ENCODE results near the gene UNK. TPM values are rescaled to one million over a fixed set of nuclear protein-coding genes. Genes with fewer than 3 reads are reported as not detected.

Gene UNK
- total RNA-seq, 4 donors from 2014 or later = 27.8 to 68.2 (median 31.9) TPM

DNA sequence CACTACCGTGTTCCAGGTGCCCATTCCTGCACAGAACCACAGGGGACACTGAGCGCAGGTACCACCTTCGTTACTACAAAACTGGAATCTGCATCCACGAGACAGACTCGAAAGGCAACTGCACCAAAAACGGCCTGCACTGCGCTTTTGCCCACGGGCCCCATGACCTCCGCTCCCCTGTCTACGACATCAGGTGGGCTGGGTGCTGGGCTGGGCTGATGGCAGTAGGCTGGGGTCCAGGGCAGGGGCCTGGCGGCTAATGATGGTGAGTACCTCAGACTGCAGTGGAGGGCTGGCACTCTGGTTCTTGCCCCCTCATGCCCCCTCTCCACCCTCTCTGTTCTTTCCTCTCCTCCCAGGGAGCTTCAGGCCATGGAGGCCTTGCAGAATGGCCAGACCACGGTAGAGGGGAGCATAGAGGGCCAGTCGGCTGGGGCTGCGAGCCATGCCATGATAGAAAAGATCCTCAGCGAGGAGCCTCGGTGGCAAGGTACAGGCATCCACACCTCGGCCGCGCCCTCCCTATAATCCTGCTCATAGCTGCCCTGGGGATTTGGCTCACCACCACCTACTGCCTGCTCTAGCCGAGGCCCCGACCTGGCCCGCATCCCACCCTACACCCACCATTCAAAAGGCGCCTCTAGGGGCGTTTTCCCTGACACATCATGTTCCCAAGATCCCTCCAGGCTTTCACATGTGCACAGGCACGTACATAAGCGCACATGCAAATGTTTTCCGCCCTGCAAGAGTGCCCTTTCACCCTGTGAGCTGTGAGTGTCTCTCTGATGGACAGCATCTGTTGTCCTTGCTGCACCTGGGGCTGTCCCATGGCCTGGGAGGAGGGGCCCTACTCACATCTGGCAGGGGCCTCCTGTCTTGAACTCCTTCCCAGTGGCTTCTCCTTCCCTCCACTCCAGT, 27.7 kb downstream of the UNK start:
- no peaks in the 10 kb centered on the region for H3K27me3 ChIP-seq
- DNase-seq (ENCODE audit: low spot score in 2 of 2) = peak; percentile 65 to 72
- no peak overlapping the region for H3K4me3 ChIP-seq
- WGBS = 81% methylated on average over 20 of the region's 27 CpGs
- peaks cover 46% of the 10 kb centered on the region for H3K36me3 ChIP-seq
- peaks cover 62% of the 10 kb centered on the region for H3K4me1 ChIP-seq
- TF ChIP-seq POLR2A (IDR thresholded peaks at IDR 0.05) (no peak), EP300 (IDR thresholded peaks at IDR 0.05) (no peak)
- H3K9me3 ChIP-seq = no peaks in the 10 kb centered on the region
- H3K27ac ChIP-seq = no peak overlapping the region

DNA sequence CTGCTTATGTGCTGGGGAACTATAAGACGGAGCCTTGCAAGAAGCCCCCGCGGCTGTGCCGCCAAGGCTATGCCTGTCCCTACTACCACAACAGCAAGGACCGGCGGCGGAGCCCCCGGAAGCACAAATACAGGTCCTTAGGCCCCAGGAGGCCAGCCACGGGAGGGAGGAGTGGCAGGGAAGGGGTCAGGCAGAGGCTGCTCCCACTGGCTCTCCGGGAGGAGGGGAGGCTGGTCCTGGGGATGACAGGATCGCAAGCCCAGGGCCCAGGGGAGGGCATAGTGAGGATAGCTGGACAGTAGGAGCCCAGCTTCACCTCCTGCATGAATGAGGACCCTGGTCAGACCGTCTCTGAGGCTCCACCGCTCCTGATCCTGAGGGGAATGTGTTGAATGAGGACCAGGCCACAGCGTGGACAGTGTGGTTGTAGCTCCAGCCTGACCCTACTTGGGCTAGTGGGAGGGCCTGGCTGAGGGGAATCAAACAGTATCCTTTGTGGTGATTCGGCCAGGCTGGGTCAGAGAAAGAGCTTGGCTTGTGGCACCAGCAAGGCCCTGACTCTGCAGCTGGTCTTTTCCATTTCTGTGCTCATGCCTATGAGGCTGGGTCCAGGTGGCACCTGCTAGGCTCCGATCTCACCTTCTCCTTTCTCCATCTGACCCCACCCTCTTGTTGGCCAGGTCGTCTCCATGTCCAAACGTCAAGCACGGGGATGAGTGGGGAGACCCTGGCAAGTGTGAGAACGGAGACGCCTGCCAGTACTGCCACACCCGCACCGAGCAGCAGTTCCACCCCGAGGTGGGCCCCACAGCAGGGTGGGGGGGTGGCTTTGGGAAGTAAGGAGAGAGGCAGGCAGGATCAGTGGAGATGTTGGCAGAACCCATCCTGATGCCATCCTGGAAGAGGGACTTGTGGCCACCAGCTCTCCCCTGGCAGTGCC, 28.7 kb downstream of the UNK start:
- Histone ChIP-seq H3K4me1 (peaks cover 52% of the 10 kb centered on the region), H3K9me3 (no peaks in the 10 kb centered on the region), H3K27me3 (no peaks in the 10 kb centered on the region), H3K27ac (no peak overlapping the region), H3K36me3 (peaks cover 56% of the 10 kb centered on the region), H3K4me3 (no peak overlapping the region)
- DNase-seq (ENCODE audit: low spot score in 2 of 2) = peak in 1 of 2 donors; percentile 61
- TF ChIP-seq EP300 (IDR thresholded peaks at IDR 0.05) (no peak), POLR2AphosphoS5 (IDR thresholded peaks at IDR 0.05) (no peak), POLR2A (IDR thresholded peaks at IDR 0.05) (no peak)
- TF ChIP-seq, protein P1, sequence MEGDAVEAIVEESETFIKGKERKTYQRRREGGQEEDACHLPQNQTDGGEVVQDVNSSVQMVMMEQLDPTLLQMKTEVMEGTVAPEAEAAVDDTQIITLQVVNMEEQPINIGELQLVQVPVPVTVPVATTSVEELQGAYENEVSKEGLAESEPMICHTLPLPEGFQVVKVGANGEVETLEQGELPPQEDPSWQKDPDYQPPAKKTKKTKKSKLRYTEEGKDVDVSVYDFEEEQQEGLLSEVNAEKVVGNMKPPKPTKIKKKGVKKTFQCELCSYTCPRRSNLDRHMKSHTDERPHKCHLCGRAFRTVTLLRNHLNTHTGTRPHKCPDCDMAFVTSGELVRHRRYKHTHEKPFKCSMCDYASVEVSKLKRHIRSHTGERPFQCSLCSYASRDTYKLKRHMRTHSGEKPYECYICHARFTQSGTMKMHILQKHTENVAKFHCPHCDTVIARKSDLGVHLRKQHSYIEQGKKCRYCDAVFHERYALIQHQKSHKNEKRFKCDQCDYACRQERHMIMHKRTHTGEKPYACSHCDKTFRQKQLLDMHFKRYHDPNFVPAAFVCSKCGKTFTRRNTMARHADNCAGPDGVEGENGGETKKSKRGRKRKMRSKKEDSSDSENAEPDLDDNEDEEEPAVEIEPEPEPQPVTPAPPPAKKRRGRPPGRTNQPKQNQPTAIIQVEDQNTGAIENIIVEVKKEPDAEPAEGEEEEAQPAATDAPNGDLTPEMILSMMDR (IDR thresholded peaks at IDR 0.05) = no peak
- WGBS = 84% methylated on average over 20 of the region's 24 CpGs

DNA sequence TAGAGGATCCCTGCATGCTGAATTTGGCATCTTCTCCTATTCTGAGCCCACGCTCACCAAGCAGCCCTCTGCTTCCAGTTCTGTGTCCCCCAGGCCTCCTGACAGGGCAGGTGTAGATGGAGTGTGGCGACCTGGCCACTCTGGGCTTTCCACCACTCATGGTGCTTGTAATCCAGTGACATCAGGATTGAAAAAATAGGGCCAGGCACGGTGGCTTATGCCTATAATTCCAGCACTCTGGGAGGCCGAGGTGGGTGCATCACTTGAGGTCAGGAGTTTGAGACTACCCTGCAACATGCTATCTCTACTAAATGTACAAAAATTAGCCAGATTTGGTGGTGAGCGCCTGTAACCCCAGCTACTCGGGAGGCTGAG, 29.4 kb downstream of the UNK start:
- Histone ChIP-seq H3K36me3 (peaks cover 63% of the 10 kb centered on the region), H3K9me3 (no peaks in the 10 kb centered on the region), H3K27ac (no peak overlapping the region), H3K4me1 (peaks cover 46% of the 10 kb centered on the region), H3K4me3 (no peak overlapping the region), H3K27me3 (no peaks in the 10 kb centered on the region)
- 98% methylated on average over 6 of the region's 6 CpGs for WGBS
- TF ChIP-seq EP300 (IDR thresholded peaks at IDR 0.05) (no peak), POLR2AphosphoS5 (IDR thresholded peaks at IDR 0.05) (no peak), POLR2A (IDR thresholded peaks at IDR 0.05) (no peak)
- TF ChIP-seq, protein P1 (IDR thresholded peaks at IDR 0.05) = no peak
- no peak for DNase-seq (ENCODE audit: low spot score in 2 of 2)

DNA sequence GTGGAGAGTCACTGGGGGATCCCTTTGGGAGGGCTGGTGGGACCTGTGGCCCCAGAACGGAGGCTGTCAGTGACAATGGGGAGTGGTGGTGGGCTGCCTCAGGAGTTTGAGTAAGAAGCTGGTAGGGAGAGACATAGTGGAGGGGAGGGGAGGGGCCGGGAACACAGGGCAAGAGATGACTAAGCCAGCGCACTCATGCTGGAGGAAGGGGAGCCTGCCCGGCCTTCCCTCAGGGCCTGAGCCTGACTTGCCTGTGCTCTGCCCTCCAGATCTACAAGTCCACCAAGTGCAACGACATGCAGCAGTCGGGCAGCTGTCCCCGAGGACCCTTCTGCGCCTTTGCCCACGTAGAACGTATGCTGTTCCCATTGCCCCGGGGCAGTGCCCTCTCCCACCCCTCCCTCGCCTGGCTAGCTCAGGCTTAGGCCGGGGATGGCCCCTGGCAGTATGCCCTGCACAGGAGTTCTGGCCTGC, 30.3 kb downstream of the UNK start:
- Histone ChIP-seq H3K36me3 (peaks cover 71% of the 10 kb centered on the region), H3K4me3 (no peak overlapping the region), H3K4me1 (peaks cover 36% of the 10 kb centered on the region), H3K27me3 (no peaks in the 10 kb centered on the region), H3K27ac (no peak overlapping the region), H3K9me3 (no peaks in the 10 kb centered on the region)
- TF ChIP-seq POLR2AphosphoS5 (IDR thresholded peaks at IDR 0.05) (no peak), POLR2A (IDR thresholded peaks at IDR 0.05) (no peak), EP300 (IDR thresholded peaks at IDR 0.05) (no peak)
- TF ChIP-seq, protein P1 (IDR thresholded peaks at IDR 0.05) = no peak
- peak in 1 of 2 donors; percentile 65 for DNase-seq (ENCODE audit: low spot score in 2 of 2)
- WGBS = 60% methylated on average over 13 of the region's 13 CpGs

DNA sequence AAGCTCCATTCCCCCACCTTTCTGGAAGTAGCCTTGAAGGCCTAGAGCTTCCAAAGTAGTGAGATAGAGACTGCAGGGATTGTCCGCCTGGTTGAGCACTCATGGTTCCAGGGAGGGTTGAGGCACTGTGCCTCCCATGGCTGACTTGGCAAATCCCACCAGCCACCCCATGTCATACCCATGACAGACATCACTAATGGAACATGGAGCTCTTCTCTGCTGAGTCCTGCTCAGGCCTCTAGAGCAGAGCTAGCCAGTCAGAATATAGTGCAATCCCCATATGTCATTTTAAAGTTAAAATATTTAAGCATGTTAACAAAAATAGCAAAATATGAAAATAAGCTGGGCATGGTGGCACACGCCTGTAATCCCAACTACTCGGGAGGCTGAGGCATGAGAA, 30.8 kb downstream of the UNK start:
- H3K27me3 ChIP-seq = no peaks in the 10 kb centered on the region
- H3K4me1 ChIP-seq = peaks cover 32% of the 10 kb centered on the region
- TF ChIP-seq POLR2AphosphoS5 (IDR thresholded peaks at IDR 0.05) (no peak), POLR2A (IDR thresholded peaks at IDR 0.05) (no peak), EP300 (IDR thresholded peaks at IDR 0.05) (no peak)
- TF ChIP-seq, protein P1 (IDR thresholded peaks at IDR 0.05) = no peak
- peaks cover 73% of the 10 kb centered on the region for H3K36me3 ChIP-seq
- no peak overlapping the region for H3K27ac ChIP-seq
- WGBS = 86% methylated on average over 3 of the region's 3 CpGs
- DNase-seq (ENCODE audit: low spot score in 2 of 2) = no peak
- H3K4me3 ChIP-seq = no peak overlapping the region
- H3K9me3 ChIP-seq = no peaks in the 10 kb centered on the region

Measured in suprapubic skin (tissue), 4 donors.